Neural progenitor cell (in vitro differentiated cells): ENCODE data around the gene SLC18B1. TPM values are rescaled to one million over a fixed set of nuclear protein-coding genes. Genes with fewer than 3 reads are reported as not detected.

Experiments used
- DNase-seq: peaks from one replicate; pipeline ENCODE4 v3.0.0-alpha.2; 2016; ENCODE audit warnings: low spot score
- H2AFZ ChIP-seq: fragments of 200-600 bp; sonication (generic); replicated peaks from 2 replicates; pipeline ENCODE4 v1.6.1; 2016; ENCODE audit warnings: antibody characterized with exemption
- H3F3A ChIP-seq: fragments of 200-600 bp; sonication (generic); 2 replicates; pipeline ENCODE4 v1.6.1; 2016; ENCODE audit warnings: antibody characterized with exemption, low read depth
- H3K27ac ChIP-seq: fragments of 200-600 bp; sonication (generic); 2 replicates; pipeline ENCODE4 v1.5.1; 2016; ENCODE audit warnings: mild to moderate bottlenecking
- H3K27me3 ChIP-seq: fragments of 200-600 bp; sonication (generic); 2 replicates; pipeline ENCODE4 v1.6.1; 2016; ENCODE audit warnings: mild to moderate bottlenecking, moderate library complexity
- H3K36me3 ChIP-seq: fragments of 200-600 bp; sonication (generic); 2 replicates; pipeline ENCODE4 v1.5.1; 2016
- H3K4me1 ChIP-seq: fragments of 200-600 bp; sonication (generic); 2 replicates; pipeline ENCODE4 v1.6.1; 2016; ENCODE audit warnings: mixed run types
- H3K4me2 ChIP-seq: fragments of 200-600 bp; sonication (generic); 2 replicates; pipeline ENCODE4 v1.6.1; 2016
- H3K4me3 ChIP-seq: fragments of 200-600 bp; sonication (generic); 2 replicates; pipeline ENCODE4 v1.5.1; 2016
- H3K79me2 ChIP-seq: fragments of 200-600 bp; sonication (generic); 2 replicates; pipeline ENCODE4 v1.6.1; 2016; ENCODE audit warnings: low read depth
- H3K9ac ChIP-seq: fragments of 200-600 bp; sonication (generic); 2 replicates; pipeline ENCODE4 v1.6.1; 2016
- H3K9me3 ChIP-seq: fragments of 200-600 bp; sonication (generic); 2 replicates; pipeline ENCODE4 v1.5.1; 2016; ENCODE audit warnings: low read depth
- H4K20me1 ChIP-seq: fragments of 200-600 bp; sonication (generic); 2 replicates; pipeline ENCODE4 v1.6.1; 2016; ENCODE audit warnings: low read depth
- H3K27ac Mint-ChIP-seq: 3 replicates; pipeline ENCODE4 v1.8.0; 2021; ENCODE audit warnings: mixed read lengths
- H3K27me3 Mint-ChIP-seq: 2 replicates; pipeline ENCODE4 v1.8.0; 2022; ENCODE audit warnings: low read depth, mild to moderate bottlenecking, inconsistent platforms, moderate library complexity, mixed read lengths; ENCODE audit not compliant: insufficient read depth
- H3K36me3 Mint-ChIP-seq: 3 replicates; pipeline ENCODE4 v1.8.0; 2021; ENCODE audit warnings: mixed read lengths
- H3K4me1 Mint-ChIP-seq: 3 replicates; pipeline ENCODE4 v1.8.0; 2021; ENCODE audit warnings: mixed read lengths
- H3K4me3 Mint-ChIP-seq: 3 replicates; pipeline ENCODE4 v1.8.0; 2021; ENCODE audit warnings: mild to moderate bottlenecking, moderate library complexity, mixed read lengths
- H3K9me3 Mint-ChIP-seq: 3 replicates; pipeline ENCODE4 v1.8.0; 2020; ENCODE audit warnings: mixed read lengths
- EZH2 ChIP-seq: fragments of 200-600 bp; sonication (generic); IDR thresholded peaks from 2 replicates; pipeline ENCODE4 v1.6.1; 2017; ENCODE audit warnings: antibody characterized with exemption, mild to moderate bottlenecking, moderate library complexity
- EZH2phosphoT487 ChIP-seq: fragments of 200-600 bp; sonication (generic); IDR thresholded peaks from 2 replicates; pipeline ENCODE4 v1.6.1; 2017; ENCODE audit warnings: antibody characterized with exemption
- total RNA-seq: library from RNA; depleted of rRNA; stranded (reverse); fragments of >200 nt; gene quantifications from 2 replicates; pipeline ENCODE4 v1.2.3, GENCODE V29; 2015; ENCODE audit warnings: low replicate concordance
- TF ChIP-seq, protein P1 (sequence below): fragments of 200-600 bp; sonication (generic); IDR thresholded peaks from 2 replicates; pipeline ENCODE4 v1.5.1; 2017; ENCODE audit warnings: antibody characterized with exemption, mild to moderate bottlenecking

Gene SLC18B1
- total RNA-seq, 1 donor from 2014 or later, result 4.2 TPM

GRCh38 chr6:132751828-132752227 is 46.6 kb downstream of the SLC18B1 start:
- no peaks in the 10 kb centered on the region for H3K79me2 ChIP-seq
- H3K4me1 ChIP-seq, result no peaks in the 10 kb centered on the region
- Mint-ChIP-seq H3K9me3 (no peaks in the 10 kb centered on the region), H3K27me3 (peaks cover 2% of the 10 kb centered on the region), H3K4me3 (no peak overlapping the region), H3K4me1 (no peaks in the 10 kb centered on the region), H3K36me3 (no peaks in the 10 kb centered on the region), H3K27ac (no peak overlapping the region)
- TF ChIP-seq, protein P1, sequence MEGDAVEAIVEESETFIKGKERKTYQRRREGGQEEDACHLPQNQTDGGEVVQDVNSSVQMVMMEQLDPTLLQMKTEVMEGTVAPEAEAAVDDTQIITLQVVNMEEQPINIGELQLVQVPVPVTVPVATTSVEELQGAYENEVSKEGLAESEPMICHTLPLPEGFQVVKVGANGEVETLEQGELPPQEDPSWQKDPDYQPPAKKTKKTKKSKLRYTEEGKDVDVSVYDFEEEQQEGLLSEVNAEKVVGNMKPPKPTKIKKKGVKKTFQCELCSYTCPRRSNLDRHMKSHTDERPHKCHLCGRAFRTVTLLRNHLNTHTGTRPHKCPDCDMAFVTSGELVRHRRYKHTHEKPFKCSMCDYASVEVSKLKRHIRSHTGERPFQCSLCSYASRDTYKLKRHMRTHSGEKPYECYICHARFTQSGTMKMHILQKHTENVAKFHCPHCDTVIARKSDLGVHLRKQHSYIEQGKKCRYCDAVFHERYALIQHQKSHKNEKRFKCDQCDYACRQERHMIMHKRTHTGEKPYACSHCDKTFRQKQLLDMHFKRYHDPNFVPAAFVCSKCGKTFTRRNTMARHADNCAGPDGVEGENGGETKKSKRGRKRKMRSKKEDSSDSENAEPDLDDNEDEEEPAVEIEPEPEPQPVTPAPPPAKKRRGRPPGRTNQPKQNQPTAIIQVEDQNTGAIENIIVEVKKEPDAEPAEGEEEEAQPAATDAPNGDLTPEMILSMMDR, result no peak
- TF ChIP-seq EZH2, result no peak
- no peak for TF ChIP-seq EZH2phosphoT487
- H3K4me3 ChIP-seq, result no peak overlapping the region
- H3K9ac ChIP-seq, result no peak overlapping the region
- H3K4me2 ChIP-seq, result no peak overlapping the region
- H3K9me3 ChIP-seq, result no peaks in the 10 kb centered on the region
- H3K27ac ChIP-seq, result no peak overlapping the region
- H3K27me3 ChIP-seq, result no peaks in the 10 kb centered on the region
- H4K20me1 ChIP-seq, result no peaks in the 10 kb centered on the region
- no peaks in the 10 kb centered on the region for H3F3A ChIP-seq
- no peak for DNase-seq
- H2AFZ ChIP-seq, result no peak overlapping the region
- no peaks in the 10 kb centered on the region for H3K36me3 ChIP-seq

GRCh38 chr6:132751306-132751705 is 47.1 kb downstream of the SLC18B1 start:
- Mint-ChIP-seq H3K36me3 (no peaks in the 10 kb centered on the region), H3K27me3 (peaks cover 2% of the 10 kb centered on the region), H3K4me3 (no peak overlapping the region), H3K4me1 (no peaks in the 10 kb centered on the region), H3K27ac (no peak overlapping the region), H3K9me3 (no peaks in the 10 kb centered on the region)
- Histone ChIP-seq H3K27ac (no peak overlapping the region), H3F3A (no peaks in the 10 kb centered on the region), H3K9ac (no peak overlapping the region), H3K27me3 (no peaks in the 10 kb centered on the region), H3K36me3 (no peaks in the 10 kb centered on the region), H4K20me1 (no peaks in the 10 kb centered on the region), H2AFZ (no peak overlapping the region), H3K79me2 (no peaks in the 10 kb centered on the region), H3K4me2 (no peak overlapping the region), H3K9me3 (no peaks in the 10 kb centered on the region), H3K4me3 (no peak overlapping the region), H3K4me1 (no peaks in the 10 kb centered on the region)
- DNase-seq, result no peak
- TF ChIP-seq EZH2, result no peak
- no peak for TF ChIP-seq EZH2phosphoT487
- TF ChIP-seq, protein P1, result no peak

- DNase-seq, result no peak
- Mint-ChIP-seq H3K4me1 (no peaks in the 10 kb centered on the region), H3K4me3 (no peak overlapping the region)
Measured at GRCh38 chr6:132750455-132751248, 47.8 kb downstream of the SLC18B1 start.

More at GRCh38 chr6:132750455-132751248, 47.8 kb downstream of the SLC18B1 start:
- no peaks in the 10 kb centered on the region for H3K36me3 Mint-ChIP-seq
- no peak overlapping the region for H3K4me2 ChIP-seq
- no peaks in the 10 kb centered on the region for H3K9me3 ChIP-seq
- no peaks in the 10 kb centered on the region for H3F3A ChIP-seq
- peaks cover 2% of the 10 kb centered on the region for H3K27me3 Mint-ChIP-seq
- H3K9ac ChIP-seq, result no peak overlapping the region
- H3K36me3 ChIP-seq, result no peaks in the 10 kb centered on the region
- H3K79me2 ChIP-seq, result no peaks in the 10 kb centered on the region
- TF ChIP-seq EZH2phosphoT487 (no peak), EZH2 (no peak)
- TF ChIP-seq, protein P1, result no peak
- H3K9me3 Mint-ChIP-seq, result no peaks in the 10 kb centered on the region
- H3K27ac Mint-ChIP-seq, result no peak overlapping the region
- no peaks in the 10 kb centered on the region for H3K4me1 ChIP-seq
- no peak overlapping the region for H2AFZ ChIP-seq
- no peak overlapping the region for H3K27ac ChIP-seq
- no peak overlapping the region for H3K4me3 ChIP-seq
- no peaks in the 10 kb centered on the region for H4K20me1 ChIP-seq
- H3K27me3 ChIP-seq, result no peaks in the 10 kb centered on the region
